Activated CD4-positive, alpha-beta T cell treated with anti-CD3 and anti-CD28 coated beads, Interleukin-2, amount 10 ng/mL, durations not matched to agents 24 days and 14 days (primary cell): ENCODE measurements around the gene MFSD6. TPM values are rescaled to one million over a fixed set of nuclear protein-coding genes. Genes with fewer than 3 reads are reported as not detected.
"Not testable (repeated sequence)": the region's sequence is repeated elsewhere in the genome, so short reads cannot be mapped to it uniquely, and the experiment has no call there.

Source experiments
- DNase-seq: peaks from one replicate; pipeline ENCODE4 v3.0.0; 2022
- H3K27ac Mint-ChIP-seq: one replicate; pipeline ENCODE4 v1.8.0; 2022; ENCODE audit warnings: mild to moderate bottlenecking, mixed read lengths
- H3K27me3 Mint-ChIP-seq: one replicate; pipeline ENCODE4 v1.8.0; 2022; ENCODE audit warnings: mixed read lengths
- H3K36me3 Mint-ChIP-seq: one replicate; pipeline ENCODE4 v1.8.0; 2022; ENCODE audit warnings: low read depth, mild to moderate bottlenecking, mixed read lengths
- H3K4me1 Mint-ChIP-seq: one replicate; pipeline ENCODE4 v1.8.0; 2021; ENCODE audit warnings: mixed read lengths
- H3K4me3 Mint-ChIP-seq: one replicate; pipeline ENCODE4 v1.8.0; 2022; ENCODE audit warnings: mild to moderate bottlenecking, moderate library complexity, mixed read lengths
- H3K9me3 Mint-ChIP-seq: one replicate; pipeline ENCODE4 v1.8.0; 2021; ENCODE audit warnings: mixed read lengths
- intact Hi-C: fragments of 100-400 bp; cut with micrococcal nuclease; formaldehyde crosslinking; loops from one replicate; pipeline ENCODE4 v1.15.1; 2023
- total RNA-seq: library from RNA; stranded (reverse); gene quantifications from 2 replicates; pipeline ENCODE4 v1.2.3, GENCODE V29; 2022

Gene MFSD6
- total RNA-seq, 1 donor from 2014 or later, result 44.6 TPM

- H3K27ac Mint-ChIP-seq, H3K27me3 Mint-ChIP-seq, H3K4me3 Mint-ChIP-seq, intact Hi-C loops, DNase-seq: not testable (repeated sequence)
- Mint-ChIP-seq H3K4me1 (peaks cover 20% of the 10 kb centered on the region), H3K9me3 (peaks cover 13% of the 10 kb centered on the region), H3K36me3 (peaks cover 47% of the 10 kb centered on the region)
These were observed 60.2 kb downstream of the MFSD6 start for GRCh38 chr2:190468354-190468753.

- intact Hi-C loops, result no loop called here
- DNase-seq, result no peak
- peaks cover 16% of the 10 kb centered on the region for H3K9me3 Mint-ChIP-seq
- H3K4me1 Mint-ChIP-seq, result peaks cover 20% of the 10 kb centered on the region
- no peaks in the 10 kb centered on the region for H3K27me3 Mint-ChIP-seq
- no peak overlapping the region for H3K27ac Mint-ChIP-seq
- peaks cover 52% of the 10 kb centered on the region for H3K36me3 Mint-ChIP-seq
- H3K4me3 Mint-ChIP-seq, result no peak overlapping the region
These were observed 60.8 kb downstream of the MFSD6 start for GRCh38 chr2:190468814-190469569.

DNA sequence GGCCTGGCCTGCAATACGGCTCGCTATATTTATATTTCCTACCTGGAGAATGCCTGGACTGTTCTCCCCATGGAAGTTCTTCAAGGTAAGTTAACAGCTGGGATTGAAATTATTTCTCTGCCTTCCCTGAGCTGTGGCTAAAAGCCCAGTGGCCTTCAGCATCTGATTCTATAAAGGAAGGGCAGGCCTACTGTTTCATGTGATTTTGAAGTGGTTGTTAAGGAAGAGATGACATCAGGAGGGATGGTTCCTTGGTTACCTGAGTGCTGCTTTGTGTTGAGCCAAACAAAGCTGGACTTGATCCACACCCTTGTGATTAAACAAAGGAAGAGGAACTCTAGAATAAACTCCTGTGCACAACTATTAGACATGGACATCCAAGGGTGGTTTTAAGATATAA lies 61.6 kb downstream of the MFSD6 start:
- no peaks in the 10 kb centered on the region for H3K27me3 Mint-ChIP-seq
- H3K36me3 Mint-ChIP-seq, result peaks cover 54% of the 10 kb centered on the region

GRCh38 chr2:190470256-190470826 lies 62.2 kb downstream of the MFSD6 start:
- Mint-ChIP-seq H3K27ac (no peak overlapping the region), H3K4me3 (no peak overlapping the region), H3K27me3 (no peaks in the 10 kb centered on the region), H3K4me1 (peaks cover 12% of the 10 kb centered on the region), H3K9me3 (peaks cover 16% of the 10 kb centered on the region), H3K36me3 (peaks cover 54% of the 10 kb centered on the region)
- no peak for DNase-seq
- intact Hi-C loops, result no loop called here

More for the DNA sequence above, 61.6 kb downstream of the MFSD6 start:
- Mint-ChIP-seq H3K4me1 (peaks cover 16% of the 10 kb centered on the region), H3K27ac (no peak overlapping the region), H3K4me3 (no peak overlapping the region), H3K9me3 (peaks cover 16% of the 10 kb centered on the region)
- intact Hi-C loops, result no loop called here
- no peak for DNase-seq

- H3K27me3 Mint-ChIP-seq, result no peaks in the 10 kb centered on the region
- peaks cover 18% of the 10 kb centered on the region for H3K36me3 Mint-ChIP-seq
- no peak overlapping the region for H3K4me3 Mint-ChIP-seq
- H3K9me3 Mint-ChIP-seq, result peaks cover 7% of the 10 kb centered on the region
- H3K4me1 Mint-ChIP-seq, result no peaks in the 10 kb centered on the region
- intact Hi-C loops, result no loop called here
- no peak for DNase-seq
- no peak overlapping the region for H3K27ac Mint-ChIP-seq
These were observed 69.7 kb downstream of the MFSD6 start for GRCh38 chr2:190477661-190478454.

- Mint-ChIP-seq H3K9me3 (peaks cover 3% of the 10 kb centered on the region), H3K36me3 (peaks cover 14% of the 10 kb centered on the region), H3K27ac (no peak overlapping the region), H3K27me3 (no peaks in the 10 kb centered on the region), H3K4me3 (no peak overlapping the region), H3K4me1 (no peaks in the 10 kb centered on the region)
- intact Hi-C loops, result no loop called here
- DNase-seq, result no peak
These were observed 70.5 kb downstream of the MFSD6 start for GRCh38 chr2:190478572-190479195.

DNA sequence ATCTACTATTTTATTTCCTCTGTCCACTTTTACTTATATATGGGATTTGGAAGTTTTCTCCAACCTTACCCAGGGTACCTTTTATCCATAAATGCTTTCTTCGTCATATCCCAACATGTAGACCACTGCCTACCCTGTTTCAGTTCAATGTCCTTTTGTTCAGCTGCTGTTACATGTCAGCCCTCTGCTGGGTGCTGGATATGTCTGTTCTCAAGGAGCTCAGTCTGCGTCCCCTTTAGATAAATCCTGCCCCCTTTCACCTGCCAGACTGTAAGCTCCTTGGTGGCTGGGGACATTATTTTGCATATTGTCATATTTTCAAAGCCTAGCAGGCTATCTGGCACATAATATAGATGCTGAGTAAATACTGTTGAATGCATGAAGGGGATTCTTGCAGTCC lies 73.2 kb downstream of the MFSD6 start:
- Mint-ChIP-seq H3K4me3 (no peak overlapping the region), H3K9me3 (no peaks in the 10 kb centered on the region), H3K36me3 (peaks cover 16% of the 10 kb centered on the region), H3K4me1 (no peaks in the 10 kb centered on the region), H3K27ac (no peak overlapping the region), H3K27me3 (no peaks in the 10 kb centered on the region)
- intact Hi-C loops, result no loop called here
- no peak for DNase-seq

DNA sequence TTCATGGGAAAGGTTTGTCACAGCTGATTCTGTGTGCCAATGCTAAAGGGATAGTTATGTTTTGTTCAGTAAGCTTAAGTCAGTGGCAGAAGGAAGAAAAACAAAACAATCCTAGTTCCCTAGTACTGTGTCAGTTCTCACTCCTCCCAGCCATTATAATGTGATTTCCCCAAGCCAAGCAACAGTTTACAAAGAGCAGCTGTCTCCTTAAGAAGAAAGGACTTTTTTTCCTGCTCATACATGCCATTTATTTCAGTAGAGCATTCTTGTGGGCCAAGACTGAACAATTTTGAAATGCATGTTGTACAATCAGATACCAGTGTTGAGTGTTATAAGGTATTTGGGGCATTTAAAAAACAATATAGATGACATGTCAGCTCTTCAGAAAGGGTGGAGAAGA lies 74.3 kb downstream of the MFSD6 start:
- Mint-ChIP-seq H3K4me3 (no peak overlapping the region), H3K9me3 (no peaks in the 10 kb centered on the region), H3K27me3 (no peaks in the 10 kb centered on the region), H3K36me3 (peaks cover 20% of the 10 kb centered on the region), H3K27ac (no peak overlapping the region), H3K4me1 (no peaks in the 10 kb centered on the region)
- intact Hi-C loops, result no loop called here
- no peak for DNase-seq

GRCh38 chr2:190486037-190486623 lies 78.0 kb downstream of the MFSD6 start:
- intact Hi-C loops, result no loop called here
- Mint-ChIP-seq H3K4me3 (no peak overlapping the region), H3K27me3 (no peaks in the 10 kb centered on the region), H3K4me1 (peaks cover 12% of the 10 kb centered on the region), H3K27ac (no peak overlapping the region), H3K9me3 (peaks cover 1% of the 10 kb centered on the region), H3K36me3 (peaks cover 52% of the 10 kb centered on the region)
- DNase-seq, result no peak

DNA sequence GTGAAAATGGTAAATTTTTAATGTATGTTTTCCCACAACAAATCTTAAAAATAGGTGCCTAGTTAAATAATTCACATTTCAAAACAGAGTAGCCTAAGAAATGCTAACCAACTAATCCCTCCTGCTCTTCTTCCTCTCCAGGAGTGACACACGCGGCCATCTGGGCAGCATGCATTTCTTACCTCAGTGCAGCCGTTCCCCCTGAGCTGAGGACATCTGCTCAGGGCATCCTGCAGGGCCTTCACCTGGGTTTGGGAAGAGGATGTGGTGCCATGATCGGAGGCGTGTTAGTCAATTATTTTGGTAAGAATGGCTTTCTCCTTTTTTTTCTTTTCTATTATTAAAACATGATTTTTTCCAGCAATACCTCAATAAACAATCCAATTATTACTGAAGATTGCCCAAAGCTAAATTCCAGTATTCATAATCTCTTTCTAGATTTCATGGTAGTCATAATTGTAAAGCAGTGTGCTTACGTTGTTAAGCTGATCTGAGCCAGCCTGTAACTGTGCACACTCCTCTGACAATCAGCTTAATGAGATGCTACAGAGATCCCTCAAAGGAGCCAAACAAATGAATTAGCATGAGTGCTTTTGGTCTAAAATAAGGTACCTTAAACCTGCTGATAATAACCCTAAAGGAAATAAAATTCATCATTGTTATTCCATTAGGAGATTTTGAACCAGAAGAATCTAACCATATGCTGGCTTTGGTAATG lies 80.5 kb downstream of the MFSD6 start:
- no peak for DNase-seq
- no peaks in the 10 kb centered on the region for H3K27me3 Mint-ChIP-seq
- intact Hi-C loops, result no loop called here
- H3K27ac Mint-ChIP-seq, result no peak overlapping the region
- H3K36me3 Mint-ChIP-seq, result peaks cover 70% of the 10 kb centered on the region
- H3K4me1 Mint-ChIP-seq, result peaks cover 18% of the 10 kb centered on the region
- H3K9me3 Mint-ChIP-seq, result peaks cover 22% of the 10 kb centered on the region
- no peak overlapping the region for H3K4me3 Mint-ChIP-seq

- Mint-ChIP-seq H3K27ac (peak overlapping the region; percentile 51), H3K27me3 (no peaks in the 10 kb centered on the region), H3K36me3 (peaks cover 76% of the 10 kb centered on the region), H3K4me1 (peaks cover 26% of the 10 kb centered on the region), H3K4me3 (peak overlapping the region; percentile 6), H3K9me3 (peaks cover 27% of the 10 kb centered on the region)
- DNase-seq, result no peak
- intact Hi-C loops, result no loop called here
These were observed 81.3 kb downstream of the MFSD6 start for GRCh38 chr2:190489475-190489874.

DNA sequence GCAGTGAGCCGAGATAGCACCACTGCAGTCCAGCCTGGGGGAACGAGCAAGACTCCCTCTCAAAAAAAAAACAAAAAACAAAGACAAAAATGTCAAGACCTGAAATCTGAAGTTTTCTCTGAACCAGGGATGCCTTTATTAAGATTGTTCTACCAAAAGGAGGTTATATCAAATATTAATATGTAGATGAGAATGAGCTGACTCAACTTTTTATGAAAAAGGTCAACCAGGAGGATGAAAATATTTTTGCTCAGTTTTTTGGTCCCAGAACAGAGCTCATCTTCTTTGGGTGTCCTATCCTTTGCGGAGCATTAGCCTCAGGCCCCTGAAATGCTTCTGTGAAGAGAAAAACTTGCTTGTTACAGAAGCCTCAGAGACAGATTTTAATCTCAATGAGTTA lies 82.3 kb downstream of the MFSD6 start:
- intact Hi-C loops, result no loop called here
- no peak for DNase-seq
- Mint-ChIP-seq H3K27me3 (no peaks in the 10 kb centered on the region), H3K9me3 (peaks cover 37% of the 10 kb centered on the region), H3K4me1 (peaks cover 31% of the 10 kb centered on the region), H3K4me3 (no peak overlapping the region), H3K27ac (no peak overlapping the region), H3K36me3 (peaks cover 82% of the 10 kb centered on the region)

DNA sequence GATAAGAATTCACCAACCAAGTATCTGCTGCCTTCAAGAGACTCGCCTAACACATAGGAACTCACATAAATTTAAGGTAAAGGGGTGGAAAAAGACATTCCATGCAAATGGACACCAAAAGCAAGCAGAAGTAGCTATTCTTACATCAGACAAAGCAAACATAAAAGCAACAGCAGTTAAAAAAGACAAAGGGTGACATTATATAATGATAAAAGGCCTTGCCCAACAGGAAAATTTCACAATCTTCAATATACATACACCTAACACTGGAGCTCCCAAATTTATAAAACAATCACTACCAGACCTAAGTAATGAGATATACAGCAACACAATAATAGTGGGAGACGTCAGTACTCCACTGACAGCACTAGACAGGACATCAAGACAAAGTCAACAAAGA lies 84.9 kb downstream of the MFSD6 start:
- intact Hi-C loops, result no loop called here
- DNase-seq, result no peak
- Mint-ChIP-seq H3K9me3 (peaks cover 43% of the 10 kb centered on the region), H3K4me3 (no peak overlapping the region), H3K27ac (no peak overlapping the region), H3K36me3 (peaks cover 87% of the 10 kb centered on the region), H3K4me1 (peaks cover 31% of the 10 kb centered on the region), H3K27me3 (no peaks in the 10 kb centered on the region)
